ENCODE data around the gene ATP6V1C2.
A peak's percentile ranks its signal among the peaks of the same experiment; 100 is the strongest.

The ATP6V1C2 gene

GRCh38 chr2:10709290-10709939 lies 12.0 kb upstream of the ATP6V1C2 start:
- Histone ChIP-seq H3K4me1 (no peaks in the 10 kb centered on the region), H3K9me3 (no peaks in the 10 kb centered on the region), H3K36me3 (replicated peaks) (no peaks in the 10 kb centered on the region), H3K4me3 (no peak overlapping the region), H3K27me3 (ENCODE audit: low read depth) (peaks cover 11% of the 10 kb centered on the region)
- in situ Hi-C loops (cut with MboI; ENCODE audit: low sequenced_read_pairs), result no loop called here
- DNase-seq (ENCODE audit: low spot score in 2 of 2), result peak; percentile 27 to 54

- H3K9me3 ChIP-seq, result no peaks in the 10 kb centered on the region
- peaks cover 4% of the 10 kb centered on the region; the same call in 1 of the 2 replicates for H3K4me1 ChIP-seq
- H3K36me3 ChIP-seq (replicated peaks), result no peaks in the 10 kb centered on the region
- H3K27me3 ChIP-seq (ENCODE audit: low read depth), result peaks cover 19% of the 10 kb centered on the region
- in situ Hi-C loops (cut with MboI; ENCODE audit: low sequenced_read_pairs), result no loop called here
- no peak for DNase-seq (ENCODE audit: low spot score in 2 of 2)
- no peak overlapping the region for H3K4me3 ChIP-seq
Measured at GRCh38 chr2:10712185-10712809, 9.1 kb upstream of the ATP6V1C2 start.

- H3K4me3 ChIP-seq, result no peak overlapping the region
- peaks cover 34% of the 10 kb centered on the region for H3K27me3 ChIP-seq (ENCODE audit: low read depth)
- H3K4me1 ChIP-seq, result peaks cover 5% of the 10 kb centered on the region; the same call in 1 of the 2 replicates
- no peaks in the 10 kb centered on the region for H3K9me3 ChIP-seq
- H3K36me3 ChIP-seq (replicated peaks), result no peaks in the 10 kb centered on the region
- in situ Hi-C loops (cut with MboI; ENCODE audit: low sequenced_read_pairs), result no loop called here
- DNase-seq (ENCODE audit: low spot score in 2 of 2), result no peak
Measured at GRCh38 chr2:10716581-10716980, 4.8 kb upstream of the ATP6V1C2 start.

- no peak for DNase-seq (ENCODE audit: low spot score in 2 of 2)
- peaks cover 41% of the 10 kb centered on the region for H3K27me3 ChIP-seq (ENCODE audit: low read depth)
Measured at GRCh38 chr2:10717628-10718027, 3.8 kb upstream of the ATP6V1C2 start.

GRCh38 chr2:10720306-10720705 lies 1.1 kb upstream of the ATP6V1C2 start:
- Histone ChIP-seq H3K4me1 (peaks cover 5% of the 10 kb centered on the region; the same call in 1 of the 2 replicates), H3K4me3 (no peak overlapping the region), H3K27me3 (ENCODE audit: low read depth) (peaks cover 53% of the 10 kb centered on the region)

More at GRCh38 chr2:10717628-10718027, 3.8 kb upstream of the ATP6V1C2 start:
- no peaks in the 10 kb centered on the region for H3K36me3 ChIP-seq (replicated peaks)
- in situ Hi-C loops (cut with MboI; ENCODE audit: low sequenced_read_pairs), result no loop called here
- no peak overlapping the region for H3K4me3 ChIP-seq
- peaks cover 5% of the 10 kb centered on the region; the same call in 1 of the 2 replicates for H3K4me1 ChIP-seq
- no peaks in the 10 kb centered on the region; the same call in 1 of the 2 replicates for H3K9me3 ChIP-seq

GRCh38 chr2:10720947-10721395 lies 459 bp upstream of the ATP6V1C2 start:
- Histone ChIP-seq H3K27me3 (ENCODE audit: low read depth) (peaks cover 51% of the 10 kb centered on the region), H3K9me3 (no peaks in the 10 kb centered on the region; the same call in 1 of the 2 replicates), H3K4me3 (peak overlapping the region; percentile 44), H3K36me3 (replicated peaks) (no peaks in the 10 kb centered on the region), H3K4me1 (peaks cover 5% of the 10 kb centered on the region; the same call in 1 of the 2 replicates)
- in situ Hi-C loops (cut with MboI; ENCODE audit: low sequenced_read_pairs), result no loop called here
- no peak for DNase-seq (ENCODE audit: low spot score in 2 of 2)

More at GRCh38 chr2:10720306-10720705, 1.1 kb upstream of the ATP6V1C2 start:
- Histone ChIP-seq H3K36me3 (replicated peaks) (no peaks in the 10 kb centered on the region), H3K9me3 (no peaks in the 10 kb centered on the region; the same call in 1 of the 2 replicates)
- no peak for DNase-seq (ENCODE audit: low spot score in 2 of 2)
- in situ Hi-C loops (cut with MboI; ENCODE audit: low sequenced_read_pairs), result no loop called here

- peaks cover 51% of the 10 kb centered on the region for H3K27me3 ChIP-seq (ENCODE audit: low read depth)
- DNase-seq (ENCODE audit: low spot score in 2 of 2), result no peak
Measured at GRCh38 chr2:10722252-10722825, 909 bp downstream of the ATP6V1C2 start.

GRCh38 chr2:10732924-10733565 lies 11.6 kb downstream of the ATP6V1C2 start:
- no peaks in the 10 kb centered on the region for H3K27me3 ChIP-seq (ENCODE audit: low read depth)
- peak in 1 of 2 experiments; percentile 28 for DNase-seq (ENCODE audit: low spot score in 2 of 2)
- in situ Hi-C loops (cut with MboI; ENCODE audit: low sequenced_read_pairs), result no loop called here
- H3K9me3 ChIP-seq, result no peaks in the 10 kb centered on the region
- H3K36me3 ChIP-seq (replicated peaks), result no peaks in the 10 kb centered on the region
- no peak overlapping the region for H3K4me3 ChIP-seq
- peaks cover 6% of the 10 kb centered on the region for H3K4me1 ChIP-seq

More at GRCh38 chr2:10722252-10722825, 909 bp downstream of the ATP6V1C2 start:
- Histone ChIP-seq H3K4me1 (0 out of 2 replicates have a peak, but pooled peaks cover under 1% of the 10 kb centered on the region), H3K4me3 (peak overlapping the region; percentile 44), H3K9me3 (no peaks in the 10 kb centered on the region; the same call in 1 of the 2 replicates), H3K36me3 (replicated peaks) (no peaks in the 10 kb centered on the region)
- in situ Hi-C loops (cut with MboI; ENCODE audit: low sequenced_read_pairs), result no loop called here

- in situ Hi-C loops (cut with MboI; ENCODE audit: low sequenced_read_pairs), result no loop called here
- no peak overlapping the region for H3K4me3 ChIP-seq
- H3K36me3 ChIP-seq (replicated peaks), result no peaks in the 10 kb centered on the region
- no peak for DNase-seq (ENCODE audit: low spot score in 2 of 2)
- H3K4me1 ChIP-seq, result peaks cover 6% of the 10 kb centered on the region
- no peaks in the 10 kb centered on the region for H3K27me3 ChIP-seq (ENCODE audit: low read depth)
- no peaks in the 10 kb centered on the region for H3K9me3 ChIP-seq
Measured at GRCh38 chr2:10733566-10733925, 12.1 kb downstream of the ATP6V1C2 start.

- in situ Hi-C loops (cut with MboI; ENCODE audit: low sequenced_read_pairs), result no loop called here
- Histone ChIP-seq H3K9me3 (no peaks in the 10 kb centered on the region), H3K36me3 (replicated peaks) (no peaks in the 10 kb centered on the region), H3K4me1 (peaks cover 6% of the 10 kb centered on the region), H3K27me3 (ENCODE audit: low read depth) (no peaks in the 10 kb centered on the region), H3K4me3 (no peak overlapping the region)
- no peak for DNase-seq (ENCODE audit: low spot score in 2 of 2)
Measured at GRCh38 chr2:10733980-10734379, 12.6 kb downstream of the ATP6V1C2 start.

GRCh38 chr2:10738192-10738591 lies 16.8 kb downstream of the ATP6V1C2 start:
- in situ Hi-C loops (cut with MboI; ENCODE audit: low sequenced_read_pairs), result no loop called here
- Histone ChIP-seq H3K27me3 (ENCODE audit: low read depth) (no peaks in the 10 kb centered on the region), H3K36me3 (replicated peaks) (no peaks in the 10 kb centered on the region), H3K9me3 (no peaks in the 10 kb centered on the region), H3K4me1 (peaks cover 14% of the 10 kb centered on the region), H3K4me3 (no peak overlapping the region)
- no peak for DNase-seq (ENCODE audit: low spot score in 2 of 2)

GRCh38 chr2:10740226-10740625 lies 18.8 kb downstream of the ATP6V1C2 start:
- DNase-seq (ENCODE audit: low spot score in 2 of 2), result no peak
- Histone ChIP-seq H3K9me3 (no peaks in the 10 kb centered on the region), H3K27me3 (ENCODE audit: low read depth) (no peaks in the 10 kb centered on the region), H3K4me3 (no peak overlapping the region), H3K36me3 (replicated peaks) (no peaks in the 10 kb centered on the region), H3K4me1 (peaks cover 12% of the 10 kb centered on the region)
- in situ Hi-C loops (cut with MboI; ENCODE audit: low sequenced_read_pairs), result no loop called here

GRCh38 chr2:10741139-10741538 lies 19.7 kb downstream of the ATP6V1C2 start:
- in situ Hi-C loops (cut with MboI; ENCODE audit: low sequenced_read_pairs), result no loop called here
- no peaks in the 10 kb centered on the region for H3K9me3 ChIP-seq
- H3K4me3 ChIP-seq, result no peak overlapping the region
- H3K4me1 ChIP-seq, result peaks cover 12% of the 10 kb centered on the region
- no peaks in the 10 kb centered on the region for H3K27me3 ChIP-seq (ENCODE audit: low read depth)
- peak; percentile 75 to 77 for DNase-seq (ENCODE audit: low spot score in 2 of 2)
- no peaks in the 10 kb centered on the region for H3K36me3 ChIP-seq (replicated peaks)

All from HAP-1 (cell line).